Testis (tissue), 2 donors: ENCODE measurements around the gene ARL15.
"Not testable (repeated sequence)": the region's sequence is repeated elsewhere in the genome, so short reads cannot be mapped to it uniquely, and the experiment has no call there.

Experiments
- POLR2A ChIP-seq: fragments of 450-650 bp; IDR thresholded peaks from one replicate; pipeline ENCODE4 v1.6.1; 2017; ENCODE audit warnings: antibody characterized with exemption, mild to moderate bottlenecking, moderate library complexity
- TF ChIP-seq, protein P1 (sequence below), 3 experiments: fragments of 450-650 bp in 2 of 3; fragments of 200-600 bp in 1 of 3; sonication (generic) in 1 of 3; IDR thresholded peaks; one replicate each; pipeline ENCODE4 v1.5.1; 2016 to 2019; ENCODE audit warnings: antibody characterized with exemption in 3 of 3, mild to moderate bottlenecking in 2 of 3, moderate library complexity in 1 of 3

DNA sequence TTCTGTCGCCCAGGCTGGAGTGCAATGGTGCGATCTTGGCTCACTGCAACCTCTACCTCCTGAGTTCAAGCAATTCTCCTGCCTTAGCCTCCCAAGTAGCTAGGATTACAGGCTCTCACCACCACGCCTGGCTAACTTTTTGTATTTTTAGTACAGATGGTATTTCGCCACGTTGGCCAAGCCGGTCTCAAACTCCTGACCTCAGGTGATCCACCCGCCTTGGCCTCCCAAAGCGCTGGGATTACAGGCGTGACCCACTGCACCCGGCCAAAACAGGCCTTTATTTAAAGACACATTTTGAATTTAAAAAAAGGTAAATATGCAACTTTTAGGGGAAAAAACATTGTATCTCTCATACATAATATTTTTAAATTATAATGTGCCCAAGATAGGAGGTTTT, 266.1 kb downstream of the ARL15 start:
- TF ChIP-seq, protein P1, sequence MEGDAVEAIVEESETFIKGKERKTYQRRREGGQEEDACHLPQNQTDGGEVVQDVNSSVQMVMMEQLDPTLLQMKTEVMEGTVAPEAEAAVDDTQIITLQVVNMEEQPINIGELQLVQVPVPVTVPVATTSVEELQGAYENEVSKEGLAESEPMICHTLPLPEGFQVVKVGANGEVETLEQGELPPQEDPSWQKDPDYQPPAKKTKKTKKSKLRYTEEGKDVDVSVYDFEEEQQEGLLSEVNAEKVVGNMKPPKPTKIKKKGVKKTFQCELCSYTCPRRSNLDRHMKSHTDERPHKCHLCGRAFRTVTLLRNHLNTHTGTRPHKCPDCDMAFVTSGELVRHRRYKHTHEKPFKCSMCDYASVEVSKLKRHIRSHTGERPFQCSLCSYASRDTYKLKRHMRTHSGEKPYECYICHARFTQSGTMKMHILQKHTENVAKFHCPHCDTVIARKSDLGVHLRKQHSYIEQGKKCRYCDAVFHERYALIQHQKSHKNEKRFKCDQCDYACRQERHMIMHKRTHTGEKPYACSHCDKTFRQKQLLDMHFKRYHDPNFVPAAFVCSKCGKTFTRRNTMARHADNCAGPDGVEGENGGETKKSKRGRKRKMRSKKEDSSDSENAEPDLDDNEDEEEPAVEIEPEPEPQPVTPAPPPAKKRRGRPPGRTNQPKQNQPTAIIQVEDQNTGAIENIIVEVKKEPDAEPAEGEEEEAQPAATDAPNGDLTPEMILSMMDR (IDR thresholded peaks at IDR 0.05): not testable (repeated sequence)
- not testable (repeated sequence) for TF ChIP-seq POLR2A
